ENCODE results near the gene BATF3. TPM values are rescaled to one million over a fixed set of nuclear protein-coding genes. Genes with fewer than 3 reads are reported as not detected.

The BATF3 gene
- total and polyA plus RNA-seq, 9 of the 15 experiments (the other 6 are each of a cell fraction or from before 2014, with no cell fraction given) = 0.40 to 3.8 (median 2.0) TPM

- TF ChIP-seq ATF2 (CRISPR knock-in tag; IDR thresholded peaks at IDR 0.05) = 0 out of 2 replicates have a peak, but pooled peaks have one; percentile 51
These were observed 476 bp downstream of the BATF3 start (continued) for GRCh38 chr1:212699104-212699624.

- H3K36me3 ChIP-seq (ENCODE audit: control insufficient read depth, insufficient read depth, low read length) = no peaks in the 10 kb centered on the region
- H3K27me3 ChIP-seq (ENCODE audit: control insufficient read depth in 2 of 2, insufficient read depth in 2 of 2, low read length in 2 of 2) = peaks cover 56 to 59% of the 10 kb centered on the region in 2 experiments
- no peaks in the 10 kb centered on the region for H3K79me2 ChIP-seq (ENCODE audit: control insufficient read depth, insufficient read depth, low read length)
- DNase-seq (ENCODE audit: extremely low read depth in 1 of 4, low spot score in 3 of 4) (no peak), ATAC-seq (no peak), FAIRE-seq (peak; percentile 6)
- BruUV-seq (replicated peaks) = no TSS peak
- H4K20me1 ChIP-seq (replicated peaks; ENCODE audit: control insufficient read depth, insufficient read depth, low read length) = no peaks in the 10 kb centered on the region
- H3K27ac ChIP-seq (ENCODE audit: extremely low read depth, low read depth, low read length) = no peak overlapping the region
- no peaks in the 10 kb centered on the region for H3K9me3 ChIP-seq (replicated peaks; ENCODE audit: control insufficient read depth, insufficient read depth, low read depth, low read length)
- intact Hi-C loops (cut with micrococcal nuclease) = loop anchor here (2.0 to 10.0 kb wide), 2 partner anchors 84 to 216 kb away; no protein-coding TSS in a partner anchor
- CTCF ChIA-PET (ENCODE audit: low intra/inter-chr PET ratio) = interaction anchor here (1.1 to 2.0 kb wide), 2 partner anchors 84 to 297 kb away, joined by 6 to 12 read pairs; no protein-coding TSS in a partner anchor
- H3K4me3 ChIP-seq = peak overlapping the region; percentile 46
- peak overlapping the region; percentile 83 for H3K4me2 ChIP-seq (ENCODE audit: insufficient read depth, low read length)
- 26% methylated on average over 12 of the region's 12 CpGs for WGBS (ENCODE audit: insufficient coverage, low coverage, missing lambda C conversion rate)
- no peaks in the 10 kb centered on the region for H3K9me1 ChIP-seq (ENCODE audit: control insufficient read depth, insufficient read depth, low read length)
- in situ Hi-C loops (cut with MboI) = no loop called here
- H3K9ac ChIP-seq (ENCODE audit: insufficient read depth in 1 of 2, low read depth in 2 of 2, low read length in 2 of 2) = peak overlapping the region; percentile 23 to 87; a peak in 3 of 4 replicates
- peaks cover 19 to 23% of the 10 kb centered on the region in 2 experiments for H3K4me1 ChIP-seq (replicated peaks in 1 of 2; ENCODE audit: control insufficient read depth in 2 of 2, insufficient read depth in 2 of 2, low read length in 2 of 2)
- H2AFZ ChIP-seq (ENCODE audit: low read depth, low read length) = peak overlapping the region; percentile 86
- POLR2A ChIA-PET = interaction anchor here (0.5 to 1.9 kb wide), 4 partner anchors 34 to 270 kb away, joined by 3 to 4 read pairs (median 3); partner anchors contain the start of gene ATF3
- TF ChIP-seq XRCC5 (IDR thresholded peaks at IDR 0.05; ENCODE audit: low read depth, low read length) (no peak), NFE2 (IDR thresholded peaks at IDR 0.05; ENCODE audit: low read depth) (no peak), NR3C1 (CRISPR knock-in tag; IDR thresholded peaks at IDR 0.05) (no peak), PURB (CRISPR knock-in tag; IDR thresholded peaks at IDR 0.05; ENCODE audit: low read depth) (no peak), HDAC2 (IDR thresholded peaks at IDR 0.05) (no peak), E2F4 (CRISPR knock-in tag; IDR thresholded peaks at IDR 0.05; ENCODE audit: low read depth) (0 out of 2 replicates have a peak, but pooled peaks have one; percentile 6), TARDBP (IDR thresholded peaks at IDR 0.05) (no peak), RREB1 (CRISPR knock-in tag; IDR thresholded peaks at IDR 0.05) (0 out of 2 replicates have a peak, but pooled peaks have one; percentile 18), POLR2B (IDR thresholded peaks at IDR 0.05; ENCODE audit: low read depth, partially characterized antibody) (no peak), ZNF696 (CRISPR knock-in tag; conservative IDR thresholded peaks at IDR 0.05) (no peak)
These were observed 1.1 kb downstream of the BATF3 start for GRCh38 chr1:212698467-212699103.
